ENCODE results near the gene ARAP1. TPM values are rescaled to one million over a fixed set of nuclear protein-coding genes. Genes with fewer than 3 reads are reported as not detected.

Gene ARAP1
- total RNA-seq, 1 donor from 2014 or later: 60.2 TPM

DNA sequence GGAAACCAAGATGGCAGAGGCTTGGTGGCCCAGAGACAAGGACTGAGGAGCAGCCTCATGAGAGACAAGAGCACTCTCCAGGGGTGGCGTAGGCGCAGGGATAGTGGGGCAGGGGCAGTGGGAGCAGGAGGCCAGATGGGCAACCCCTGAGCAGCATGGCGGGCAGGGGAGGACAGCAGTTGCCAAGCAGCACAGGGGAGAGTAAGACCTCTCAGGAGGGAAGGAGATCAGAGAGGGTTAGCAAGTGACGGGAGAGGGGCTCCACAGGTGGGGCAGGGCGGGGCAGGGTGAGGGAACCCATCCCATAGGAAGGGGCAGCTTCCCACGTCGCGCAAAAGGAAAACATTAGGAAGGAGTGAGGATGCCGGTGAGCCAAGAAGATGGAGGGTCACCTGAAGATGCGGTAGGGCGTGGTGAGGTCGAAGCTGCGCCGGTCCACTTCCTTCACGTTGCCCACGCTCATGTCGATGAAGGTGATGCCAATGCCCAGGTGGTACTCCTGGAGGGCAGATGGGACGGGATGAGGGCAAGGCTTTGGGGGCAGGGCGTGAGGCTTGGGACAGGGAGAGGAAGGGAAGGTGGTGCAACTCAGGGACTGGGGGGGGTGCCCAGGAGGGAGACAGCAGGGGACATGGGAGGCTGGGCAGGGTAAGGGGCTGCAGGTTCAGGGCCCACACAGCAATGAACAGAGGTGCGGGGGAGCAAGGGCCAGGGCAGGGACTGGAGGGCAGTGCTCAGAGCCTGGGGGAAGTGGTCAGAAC is 42.5 kb downstream of the ARAP1 start:
- TF ChIP-seq, protein P1, sequence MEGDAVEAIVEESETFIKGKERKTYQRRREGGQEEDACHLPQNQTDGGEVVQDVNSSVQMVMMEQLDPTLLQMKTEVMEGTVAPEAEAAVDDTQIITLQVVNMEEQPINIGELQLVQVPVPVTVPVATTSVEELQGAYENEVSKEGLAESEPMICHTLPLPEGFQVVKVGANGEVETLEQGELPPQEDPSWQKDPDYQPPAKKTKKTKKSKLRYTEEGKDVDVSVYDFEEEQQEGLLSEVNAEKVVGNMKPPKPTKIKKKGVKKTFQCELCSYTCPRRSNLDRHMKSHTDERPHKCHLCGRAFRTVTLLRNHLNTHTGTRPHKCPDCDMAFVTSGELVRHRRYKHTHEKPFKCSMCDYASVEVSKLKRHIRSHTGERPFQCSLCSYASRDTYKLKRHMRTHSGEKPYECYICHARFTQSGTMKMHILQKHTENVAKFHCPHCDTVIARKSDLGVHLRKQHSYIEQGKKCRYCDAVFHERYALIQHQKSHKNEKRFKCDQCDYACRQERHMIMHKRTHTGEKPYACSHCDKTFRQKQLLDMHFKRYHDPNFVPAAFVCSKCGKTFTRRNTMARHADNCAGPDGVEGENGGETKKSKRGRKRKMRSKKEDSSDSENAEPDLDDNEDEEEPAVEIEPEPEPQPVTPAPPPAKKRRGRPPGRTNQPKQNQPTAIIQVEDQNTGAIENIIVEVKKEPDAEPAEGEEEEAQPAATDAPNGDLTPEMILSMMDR (conservative IDR thresholded peaks at IDR 0.05; ENCODE audit: low read depth, low read length): no peak
- no peak for DNase-seq (ENCODE audit: low read depth)
- no peak overlapping the region for H3K4me3 ChIP-seq (ENCODE audit: low read depth, low read length)

DNA sequence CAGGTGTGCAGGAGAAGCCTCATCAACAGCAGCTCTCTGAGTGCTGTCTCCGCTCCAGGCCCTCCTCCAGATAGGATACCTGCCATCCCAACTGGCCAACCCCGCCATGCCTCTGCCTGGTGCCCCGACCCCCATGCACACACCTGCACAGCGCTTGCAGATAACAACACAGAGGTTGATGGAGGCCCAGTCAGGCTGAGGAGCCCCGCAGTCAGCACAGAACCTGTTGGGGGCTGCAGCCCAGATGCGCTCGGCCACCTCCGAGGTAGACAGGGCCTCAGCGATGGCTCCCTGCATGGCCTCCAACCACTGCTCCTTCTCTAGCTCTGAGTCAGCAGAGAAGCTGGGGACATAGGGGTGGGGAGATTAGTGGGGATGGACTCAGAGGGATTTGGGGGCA is 45.2 kb downstream of the ARAP1 start:
- no peak for DNase-seq (ENCODE audit: low read depth)
- H3K4me3 ChIP-seq (ENCODE audit: low read depth, low read length): no peak overlapping the region
- TF ChIP-seq, protein P1 (conservative IDR thresholded peaks at IDR 0.05; ENCODE audit: low read depth, low read length): no peak

DNA sequence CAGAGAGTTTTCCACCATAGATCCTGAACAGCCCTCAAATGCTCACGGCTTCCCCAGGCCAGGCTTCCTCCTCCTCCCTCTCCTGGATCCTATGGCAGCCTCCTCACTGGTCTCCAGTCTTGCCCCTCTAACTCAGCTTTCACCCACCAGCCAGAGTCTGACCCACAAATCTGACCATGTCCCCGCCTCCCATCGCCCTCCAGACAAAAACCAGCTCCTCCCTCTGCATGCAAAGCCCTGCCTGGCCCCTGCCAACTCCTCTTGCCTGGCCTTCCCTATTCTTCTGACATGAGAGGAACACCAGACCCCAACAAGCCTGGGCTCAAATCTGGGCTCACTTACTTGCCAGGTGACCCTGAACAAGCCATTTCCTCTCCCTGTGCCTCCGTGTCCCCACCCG is 45.6 kb downstream of the ARAP1 start:
- no peak for DNase-seq (ENCODE audit: low read depth)
- no peak overlapping the region for H3K4me3 ChIP-seq (ENCODE audit: low read depth, low read length)

DNA sequence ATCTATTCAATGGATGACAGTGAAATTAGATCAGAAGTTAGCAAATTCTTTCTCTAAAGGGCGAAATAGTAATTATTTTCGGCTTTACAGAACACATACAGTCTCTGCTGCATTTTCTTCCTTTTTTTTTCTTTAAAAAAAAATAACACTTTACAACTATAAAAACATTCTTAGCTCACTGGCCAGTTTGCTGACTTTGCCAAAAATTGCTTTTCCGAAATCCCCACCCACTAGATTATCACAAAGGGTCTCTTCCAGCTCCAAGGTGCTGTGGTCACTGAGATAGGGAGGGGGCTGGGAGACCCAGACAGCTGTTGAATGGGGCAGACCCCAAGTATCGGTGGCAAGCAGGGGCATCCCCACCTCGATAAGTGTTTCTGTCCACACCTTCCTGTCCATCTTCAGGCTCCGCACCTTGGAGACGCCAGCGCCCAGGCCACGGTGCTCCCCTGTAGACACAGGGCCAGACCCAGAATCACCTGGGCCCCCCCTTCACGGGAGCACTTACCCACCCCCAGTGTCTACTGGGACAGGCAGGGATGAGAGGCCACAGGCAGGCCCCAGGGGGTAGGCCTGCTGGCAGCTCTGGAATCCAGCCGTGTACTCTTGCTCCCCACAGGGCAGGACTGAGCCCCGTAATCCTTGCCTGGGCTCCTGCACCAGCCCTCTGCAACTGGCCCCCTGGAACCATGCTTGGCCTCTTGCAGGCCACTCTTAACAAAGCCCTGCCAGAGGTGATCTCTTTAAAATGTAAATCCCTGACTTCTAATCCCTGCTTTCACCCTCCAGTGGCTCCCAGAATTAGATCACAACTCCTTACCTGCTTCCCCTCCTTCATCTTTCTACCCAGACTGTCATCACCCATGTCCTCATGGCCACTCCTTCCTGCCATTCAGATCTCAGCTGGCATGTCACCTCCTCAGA is 46.5 kb downstream of the ARAP1 start:
- H3K4me3 ChIP-seq (ENCODE audit: low read depth, low read length): no peak overlapping the region
- TF ChIP-seq, protein P1 (conservative IDR thresholded peaks at IDR 0.05; ENCODE audit: low read depth, low read length): no peak
- no peak for DNase-seq (ENCODE audit: low read depth)

More for the DNA sequence above, 45.6 kb downstream of the ARAP1 start:
- TF ChIP-seq, protein P1 (conservative IDR thresholded peaks at IDR 0.05; ENCODE audit: low read depth, low read length): no peak

DNA sequence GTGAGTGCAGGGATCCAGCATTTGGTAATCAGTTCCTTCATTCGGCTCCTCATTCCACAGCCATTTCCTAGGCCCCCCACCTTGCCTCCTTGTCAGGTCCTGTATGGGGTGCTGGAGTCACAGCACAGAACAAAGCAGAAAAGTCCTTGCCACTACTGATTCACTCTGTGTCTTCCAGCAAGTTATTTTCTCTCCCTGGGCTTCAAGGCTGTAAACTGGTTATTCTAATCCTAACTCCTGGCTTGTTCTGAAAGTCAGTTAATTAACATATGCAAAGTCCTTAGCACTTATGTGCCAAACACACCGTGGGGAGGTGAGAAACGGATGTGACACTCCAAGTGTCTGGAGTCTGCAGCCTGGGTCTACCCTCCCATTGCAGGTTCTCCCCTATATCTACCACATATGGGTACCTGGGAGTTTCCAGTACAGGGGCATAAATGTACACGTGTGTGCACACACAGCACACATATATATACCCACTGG is 47.4 kb downstream of the ARAP1 start:
- DNase-seq (ENCODE audit: low read depth): no peak
- TF ChIP-seq, protein P1 (conservative IDR thresholded peaks at IDR 0.05; ENCODE audit: low read depth, low read length): no peak
- H3K4me3 ChIP-seq (ENCODE audit: low read depth, low read length): no peak overlapping the region

DNA sequence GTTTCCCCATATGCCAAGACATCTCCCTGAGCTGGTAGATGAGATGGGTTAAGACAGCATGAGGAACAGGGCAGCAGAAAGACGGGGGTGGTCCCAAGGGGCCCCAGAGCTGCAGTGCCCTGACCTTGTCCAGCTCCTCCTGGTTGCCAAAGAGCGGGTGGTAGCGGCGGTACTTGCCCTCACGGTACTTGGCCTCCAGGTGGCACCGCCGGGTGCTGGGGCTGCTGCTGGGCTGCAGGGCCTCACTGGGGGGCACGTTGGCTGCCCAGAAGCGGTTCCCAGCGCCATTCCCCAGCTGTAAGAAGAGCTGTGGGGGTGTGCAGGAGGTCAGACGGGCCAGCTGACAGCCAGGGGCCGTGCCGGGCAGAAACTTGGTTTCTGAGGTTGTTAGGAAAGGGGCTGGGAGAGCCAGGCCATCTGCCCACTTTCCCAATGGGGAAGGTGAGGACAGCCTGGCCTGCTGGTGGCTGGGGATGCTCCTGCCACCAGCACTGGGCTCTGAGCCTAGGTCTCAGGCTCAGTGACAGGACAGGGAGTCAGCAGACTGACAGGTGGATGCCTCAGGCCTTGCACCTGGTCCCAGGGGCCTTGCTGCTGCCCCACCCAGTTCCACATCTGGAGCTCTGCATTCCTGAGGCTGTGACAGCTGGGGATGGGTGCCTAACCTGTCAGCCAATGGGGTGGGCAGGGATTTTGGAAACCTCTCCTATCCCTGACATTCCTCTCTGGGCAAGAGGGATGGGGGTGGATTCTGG is 48.0 kb downstream of the ARAP1 start:
- H3K4me3 ChIP-seq (ENCODE audit: low read depth, low read length): no peak overlapping the region
- DNase-seq (ENCODE audit: low read depth): no peak
- TF ChIP-seq, protein P1 (conservative IDR thresholded peaks at IDR 0.05; ENCODE audit: low read depth, low read length): no peak
